IPS-18c (cell line): ENCODE measurements around the gene NEU2.
"Not testable (repeated sequence)": the region's sequence is repeated elsewhere in the genome, so short reads cannot be mapped to it uniquely, and the experiment has no call there.

Experiments used
- H3K4me3 ChIP-seq: 2 replicates; pipeline ENCODE4 v1.7.0; 2013; ENCODE audit warnings: low read depth, mild to moderate bottlenecking, low read length, moderate library complexity; ENCODE audit not compliant: insufficient read depth
- H3K9me3 ChIP-seq: one replicate; pipeline ENCODE4 v1.6.1; 2013; ENCODE audit warnings: mild to moderate bottlenecking, low read length, moderate library complexity; ENCODE audit not compliant: control insufficient read depth, insufficient read depth

NEU2 gene

DNA sequence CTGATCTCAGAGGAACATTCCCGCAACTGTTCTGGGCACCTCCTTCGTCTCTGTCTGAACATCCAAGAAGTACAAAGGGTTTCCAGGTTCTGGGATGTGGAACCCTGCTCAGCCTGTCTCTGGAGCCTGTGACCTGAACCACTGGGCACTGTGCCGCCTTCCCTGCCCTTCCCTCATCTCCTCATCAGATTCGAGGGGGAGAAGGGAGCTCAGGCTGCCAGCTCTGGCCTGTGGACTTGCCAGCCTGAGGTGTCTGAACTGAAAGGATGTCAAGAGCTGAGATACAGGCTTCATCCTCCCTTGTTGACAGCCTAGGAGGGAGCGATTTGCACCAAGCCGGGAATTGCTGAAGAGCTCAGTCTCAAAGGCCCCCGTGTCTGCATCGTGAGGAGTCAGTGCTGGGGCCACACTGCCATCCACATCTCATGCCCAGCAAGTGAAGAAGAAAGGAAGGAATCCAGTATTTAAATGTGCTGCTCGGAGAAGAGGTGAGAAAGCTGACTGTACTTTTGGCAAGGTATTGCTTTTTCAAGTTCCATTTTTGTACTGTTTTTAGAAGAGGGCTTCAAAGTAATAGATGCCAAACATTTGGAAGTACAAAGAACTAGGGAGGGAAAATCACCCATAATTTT is 12.6 kb downstream of the NEU2 start:
- H3K4me3 ChIP-seq: no peak overlapping the region

DNA sequence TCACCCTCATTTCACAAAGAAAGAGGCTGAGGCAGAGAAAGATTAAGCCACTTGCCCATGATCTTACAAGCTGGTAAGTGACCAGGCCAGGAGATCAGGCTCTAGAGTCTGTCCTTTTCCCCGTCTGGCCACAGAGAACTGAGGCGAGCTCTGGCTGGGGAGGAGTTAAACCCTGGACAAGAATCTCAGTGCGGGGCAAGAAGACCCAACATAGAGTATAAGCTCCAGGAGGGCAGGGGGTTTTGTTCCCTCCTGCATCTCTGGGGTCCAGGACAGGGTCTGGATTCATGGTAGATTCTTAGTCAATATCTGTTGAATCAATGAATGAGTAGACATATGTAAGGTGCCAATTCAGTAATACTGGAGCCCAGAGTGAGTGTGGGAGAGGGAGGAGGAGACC is 14.7 kb downstream of the NEU2 start:
- Histone ChIP-seq H3K9me3 (no peaks in the 10 kb centered on the region), H3K4me3 (no peak overlapping the region)

More for the DNA sequence above, 12.6 kb downstream of the NEU2 start:
- no peaks in the 10 kb centered on the region for H3K9me3 ChIP-seq

DNA sequence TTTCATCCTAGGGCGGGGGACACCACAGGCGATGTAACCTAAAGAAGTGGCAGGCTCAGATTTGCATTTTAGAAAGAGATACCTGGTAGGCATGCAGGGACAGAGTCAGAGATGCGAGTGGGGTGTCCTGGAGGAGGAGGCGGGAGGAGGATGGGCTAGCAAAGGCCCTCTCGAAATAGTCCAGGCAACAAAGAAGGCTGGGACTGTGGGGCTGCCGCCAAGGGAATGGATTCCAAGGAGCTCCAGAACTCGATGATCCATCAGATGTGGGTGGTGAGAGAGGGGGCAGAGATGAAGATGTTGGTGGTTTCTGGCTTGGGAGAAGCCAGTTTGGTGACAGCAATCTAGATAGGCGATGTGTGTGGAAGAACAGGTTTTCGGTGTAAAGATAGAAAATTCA is 15.2 kb downstream of the NEU2 start:
- H3K9me3 ChIP-seq: no peaks in the 10 kb centered on the region
- no peak overlapping the region for H3K4me3 ChIP-seq

DNA sequence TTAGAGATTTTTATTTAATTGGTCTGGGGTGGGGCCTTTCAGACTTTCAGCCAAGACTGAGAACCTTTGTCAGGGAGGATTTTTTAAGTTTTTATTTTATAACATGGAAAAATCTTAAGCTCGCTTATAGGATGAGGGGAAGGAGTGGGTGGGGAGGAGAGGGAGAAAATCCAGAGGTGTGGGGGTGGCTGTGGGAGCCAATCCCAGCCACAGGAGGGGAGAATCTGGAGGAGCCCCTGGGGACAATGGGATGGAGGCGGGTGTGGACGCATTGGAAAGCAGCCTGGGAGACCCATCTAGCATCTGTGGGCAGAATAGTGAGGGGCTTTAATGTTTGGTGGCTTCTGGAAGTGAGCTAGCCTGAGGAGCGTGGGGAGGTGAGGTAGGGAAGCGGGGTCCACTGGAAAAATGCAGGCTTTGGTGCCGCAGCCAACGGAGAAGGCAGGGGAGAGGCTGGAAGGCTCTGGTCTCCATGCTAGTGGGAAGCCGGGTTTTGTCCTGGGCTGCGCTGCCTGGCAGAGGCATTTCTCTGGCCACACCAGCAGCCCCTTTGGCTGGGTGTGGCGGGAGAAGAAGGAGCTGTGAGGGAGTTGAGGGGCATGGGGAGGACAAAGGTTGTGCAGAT is 16.2 kb downstream of the NEU2 start:
- Histone ChIP-seq H3K9me3 (no peaks in the 10 kb centered on the region), H3K4me3 (no peak overlapping the region)

DNA sequence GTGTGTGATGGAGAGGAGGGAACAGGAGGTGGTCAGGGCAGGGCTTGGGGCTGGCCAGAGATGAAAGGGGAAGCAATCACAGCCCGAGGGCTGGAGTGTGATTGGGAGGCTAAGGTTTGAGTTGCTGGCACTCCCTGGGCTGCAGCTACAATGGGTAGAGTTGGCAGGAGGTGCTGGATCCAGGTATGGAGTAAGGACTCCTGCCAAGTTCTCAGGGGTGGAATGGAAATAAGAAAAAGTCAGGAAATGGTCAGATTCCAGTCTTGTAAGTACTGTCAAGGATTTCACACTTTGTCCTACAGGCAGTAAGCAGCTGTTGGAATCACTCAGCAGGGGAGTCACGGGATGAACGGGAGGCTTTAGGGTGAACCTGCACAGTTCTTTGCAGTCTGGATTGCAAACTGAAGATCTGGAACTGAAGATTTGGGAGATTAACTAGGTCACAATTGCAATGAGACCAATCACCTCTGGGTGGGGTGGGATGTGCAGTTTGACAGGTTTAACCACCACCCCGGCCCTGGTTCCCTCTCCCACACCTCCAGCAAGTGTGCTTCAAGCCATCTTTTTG is 16.8 kb downstream of the NEU2 start:
- H3K4me3 ChIP-seq: no peak overlapping the region
- no peaks in the 10 kb centered on the region for H3K9me3 ChIP-seq

DNA sequence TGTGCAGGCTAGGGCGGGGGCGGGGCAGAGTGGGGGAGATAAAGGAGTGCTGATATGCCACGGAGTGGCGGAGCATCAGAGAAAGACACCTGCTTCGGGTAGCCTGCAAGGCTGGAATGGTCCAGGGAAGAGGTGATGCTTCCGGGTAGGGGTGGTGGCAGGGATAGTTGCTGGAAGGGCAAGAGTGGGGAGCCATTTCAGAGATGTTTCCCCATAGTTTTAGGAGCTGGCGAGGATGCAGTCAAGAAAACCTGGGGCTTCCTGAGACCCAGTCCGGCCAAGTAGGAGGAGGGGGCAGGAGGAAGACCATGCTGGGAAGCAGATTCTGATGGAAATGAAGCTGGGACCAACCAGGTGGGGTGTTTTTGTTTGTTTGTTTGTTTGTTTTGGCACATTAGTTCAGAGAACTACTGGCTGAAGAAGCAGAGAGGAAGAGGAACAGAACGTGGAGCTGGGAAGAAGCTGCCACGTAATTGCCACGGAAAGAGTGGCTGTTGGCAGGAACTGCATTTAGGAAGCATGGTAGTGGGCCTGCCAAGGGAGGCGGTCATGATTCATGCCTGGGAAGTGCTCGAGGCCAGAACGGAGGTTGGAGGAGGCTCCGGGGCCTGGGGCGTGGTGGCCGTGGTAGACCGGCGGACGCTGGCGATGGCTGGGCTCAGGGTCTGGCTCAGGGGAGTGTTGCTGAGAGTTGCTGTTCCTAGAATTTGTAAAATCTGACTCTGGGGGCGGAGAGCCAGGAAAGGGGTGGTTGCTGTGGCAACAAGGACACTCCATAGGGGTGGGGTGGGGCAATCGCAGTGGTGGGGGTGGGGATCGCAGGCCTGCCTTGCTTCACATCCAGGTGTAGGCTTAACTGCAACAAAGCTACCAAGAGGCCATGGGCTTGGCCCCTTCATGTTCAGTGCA is 19.0 kb downstream of the NEU2 start:
- peak overlapping the region; percentile 25 for H3K4me3 ChIP-seq
- H3K9me3 ChIP-seq: no peaks in the 10 kb centered on the region

DNA sequence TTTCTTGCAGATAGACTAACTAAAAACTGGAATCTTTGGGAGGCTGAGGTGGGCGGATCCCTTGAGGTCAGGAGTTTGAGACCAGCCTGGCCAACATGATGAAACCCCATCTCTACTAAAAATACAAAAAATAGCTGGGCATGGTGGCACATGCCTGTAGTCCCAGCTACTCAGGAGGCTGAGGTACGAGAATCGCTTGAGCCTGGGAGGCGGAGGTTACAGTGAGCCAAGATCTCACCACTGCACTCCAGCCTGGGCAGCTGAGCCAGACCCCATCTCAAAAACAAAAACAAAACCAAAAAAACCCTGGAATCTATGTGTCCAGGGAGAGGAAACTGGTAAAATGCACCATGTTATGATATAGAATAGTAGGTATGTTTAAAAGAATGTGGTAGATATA is 20.0 kb downstream of the NEU2 start:
- H3K9me3 ChIP-seq: not testable (repeated sequence)
- 0 out of 2 replicates have a peak overlapping the region, but pooled peaks have one; percentile 25 for H3K4me3 ChIP-seq

DNA sequence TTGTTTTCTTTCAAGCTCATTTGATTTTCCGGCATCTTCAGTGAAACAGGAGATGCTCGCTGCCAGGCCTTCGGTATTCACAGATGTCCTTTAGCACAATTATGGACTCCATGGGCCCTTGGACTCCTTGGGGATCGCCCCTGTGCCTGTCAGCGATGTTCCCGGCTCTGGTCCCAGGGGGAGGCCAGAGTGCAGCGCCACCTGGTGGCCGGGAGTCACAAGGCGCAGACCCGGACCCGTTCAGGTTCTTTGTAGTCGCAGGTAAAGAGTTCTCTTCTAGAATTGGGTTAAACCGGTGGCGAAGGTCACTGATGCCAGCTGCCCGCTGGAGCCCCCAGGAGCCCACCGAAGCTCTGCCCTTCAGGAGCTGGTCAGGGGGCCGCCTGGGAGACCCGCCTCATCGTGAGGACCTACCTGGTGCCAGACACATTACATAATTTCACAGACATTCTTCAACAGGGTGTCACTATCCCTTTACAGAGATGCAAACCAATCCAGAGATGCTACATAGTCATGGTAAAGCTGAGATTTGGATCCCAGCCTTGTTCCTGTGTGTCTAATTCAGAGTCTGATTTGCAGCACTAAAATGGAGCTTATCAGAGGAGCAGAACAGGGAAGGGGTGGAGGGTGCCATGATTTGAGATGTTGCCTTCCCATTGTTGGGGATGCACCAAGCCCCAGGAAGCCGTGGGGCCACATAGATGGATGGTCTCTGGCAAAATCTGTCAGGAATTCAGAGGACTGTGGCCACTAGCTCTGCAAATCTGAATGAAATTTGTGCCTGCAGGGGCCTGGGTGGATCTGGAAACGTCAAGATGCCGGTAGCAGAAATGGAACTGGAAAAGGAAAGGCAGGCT is 21.7 kb downstream of the NEU2 start:
- Histone ChIP-seq H3K4me3 (no peak overlapping the region), H3K9me3 (no peaks in the 10 kb centered on the region)

DNA sequence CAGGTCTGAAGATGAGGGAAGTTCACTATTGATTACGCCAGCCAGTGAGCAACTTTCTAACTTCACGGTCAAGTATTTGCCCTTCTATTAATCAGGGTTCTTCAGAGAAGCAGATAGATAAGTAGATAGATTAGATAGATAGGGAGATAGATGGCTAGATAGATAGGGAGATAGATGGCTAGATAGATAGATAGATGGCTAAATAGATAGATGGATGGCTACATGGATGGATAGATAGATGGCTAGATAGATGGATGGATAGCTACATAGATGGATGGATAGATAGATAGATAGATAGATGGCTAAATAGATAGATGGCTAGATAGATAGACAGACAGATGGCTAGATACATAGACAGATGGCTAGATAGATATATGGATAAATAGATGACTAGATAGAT is 22.9 kb downstream of the NEU2 start:
- Histone ChIP-seq H3K9me3 (no peaks in the 10 kb centered on the region), H3K4me3 (no peak overlapping the region)

DNA sequence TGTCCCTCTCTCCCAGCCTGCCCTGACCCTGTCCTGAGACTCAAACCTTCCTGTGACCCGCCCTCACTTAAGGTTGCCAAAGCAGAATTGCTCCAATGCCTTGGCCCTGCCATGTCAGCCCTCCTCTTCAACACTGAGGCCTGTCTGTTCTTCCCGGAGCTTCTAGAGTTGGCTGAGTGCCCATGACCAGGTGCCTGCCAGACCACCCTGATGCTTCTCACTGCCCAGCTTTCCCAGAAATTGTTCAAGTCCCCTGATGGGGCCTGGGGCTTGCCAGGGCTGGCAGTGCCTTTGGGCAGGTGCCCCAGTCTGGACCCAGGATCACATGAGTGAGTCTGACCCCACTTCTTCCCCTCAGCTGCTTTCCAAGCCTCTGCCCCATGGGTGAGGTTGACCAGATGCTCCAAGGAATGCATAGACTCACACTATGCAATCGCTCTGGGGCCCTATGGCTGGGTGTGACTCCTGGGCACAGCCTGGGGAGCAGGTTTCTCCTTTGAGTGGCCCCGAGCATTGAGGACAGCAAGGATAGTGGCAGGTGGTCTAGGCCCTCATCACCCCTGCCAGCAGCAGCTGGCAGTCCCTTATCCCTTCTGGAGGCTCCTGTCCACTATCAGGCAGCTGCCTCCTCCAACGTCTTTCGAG is 24.6 kb downstream of the NEU2 start:
- no peak overlapping the region for H3K4me3 ChIP-seq
- no peaks in the 10 kb centered on the region for H3K9me3 ChIP-seq

DNA sequence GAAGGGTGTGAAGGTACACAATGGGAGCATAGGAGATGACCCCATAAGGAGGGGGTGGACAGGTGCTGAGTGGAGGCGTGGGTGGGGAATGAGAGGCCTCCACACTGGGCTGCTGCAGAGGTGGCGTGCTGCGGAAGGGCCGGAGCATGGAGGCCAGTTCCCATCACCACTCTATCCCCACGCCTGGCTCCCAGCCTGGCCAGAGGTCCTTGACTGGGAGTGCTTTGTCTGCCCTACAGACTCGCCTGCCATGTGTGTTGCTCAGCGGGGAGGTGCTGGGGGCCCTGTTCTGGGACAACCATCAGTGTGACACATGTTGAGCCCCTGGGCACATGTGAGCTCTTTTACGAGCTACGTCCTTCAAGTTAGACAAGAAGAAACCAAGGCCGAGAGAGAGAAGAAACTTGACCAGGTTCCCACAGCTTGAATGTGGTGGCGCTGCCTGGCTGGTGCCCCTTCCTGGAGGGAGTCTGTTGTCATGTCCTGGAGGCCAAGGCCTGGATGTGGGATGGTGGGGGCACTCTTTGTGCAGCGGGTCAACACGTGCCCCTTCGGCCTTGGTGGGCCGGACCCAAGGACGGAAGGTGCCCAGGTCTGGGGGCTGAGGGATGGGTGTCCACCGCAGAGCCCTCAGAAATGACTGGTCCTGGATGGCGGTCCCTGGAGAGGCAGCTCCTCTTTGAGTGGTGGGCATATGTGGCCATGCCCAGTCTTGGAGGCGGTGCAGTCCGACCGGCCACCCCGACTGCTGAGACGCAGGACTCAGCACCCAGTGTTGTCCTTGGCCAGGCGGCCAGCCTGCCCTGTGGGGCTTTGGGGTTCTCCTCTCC is 26.5 kb downstream of the NEU2 start:
- Histone ChIP-seq H3K4me3 (no peak overlapping the region), H3K9me3 (no peaks in the 10 kb centered on the region)

DNA sequence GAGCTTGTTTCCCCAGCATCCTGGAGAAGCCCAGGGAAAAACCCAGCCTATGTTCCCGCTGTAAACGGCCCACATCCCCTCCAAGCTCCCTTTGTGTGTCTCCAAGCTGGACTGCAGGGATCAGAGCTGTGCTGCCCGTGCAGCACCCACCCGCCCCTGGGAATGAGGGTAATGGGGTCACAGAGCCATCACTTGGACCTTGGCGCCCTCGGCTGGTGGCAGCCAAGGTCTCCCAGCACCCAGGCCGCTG is 27.0 kb downstream of the NEU2 start:
- Histone ChIP-seq H3K9me3 (no peaks in the 10 kb centered on the region), H3K4me3 (no peak overlapping the region)

DNA sequence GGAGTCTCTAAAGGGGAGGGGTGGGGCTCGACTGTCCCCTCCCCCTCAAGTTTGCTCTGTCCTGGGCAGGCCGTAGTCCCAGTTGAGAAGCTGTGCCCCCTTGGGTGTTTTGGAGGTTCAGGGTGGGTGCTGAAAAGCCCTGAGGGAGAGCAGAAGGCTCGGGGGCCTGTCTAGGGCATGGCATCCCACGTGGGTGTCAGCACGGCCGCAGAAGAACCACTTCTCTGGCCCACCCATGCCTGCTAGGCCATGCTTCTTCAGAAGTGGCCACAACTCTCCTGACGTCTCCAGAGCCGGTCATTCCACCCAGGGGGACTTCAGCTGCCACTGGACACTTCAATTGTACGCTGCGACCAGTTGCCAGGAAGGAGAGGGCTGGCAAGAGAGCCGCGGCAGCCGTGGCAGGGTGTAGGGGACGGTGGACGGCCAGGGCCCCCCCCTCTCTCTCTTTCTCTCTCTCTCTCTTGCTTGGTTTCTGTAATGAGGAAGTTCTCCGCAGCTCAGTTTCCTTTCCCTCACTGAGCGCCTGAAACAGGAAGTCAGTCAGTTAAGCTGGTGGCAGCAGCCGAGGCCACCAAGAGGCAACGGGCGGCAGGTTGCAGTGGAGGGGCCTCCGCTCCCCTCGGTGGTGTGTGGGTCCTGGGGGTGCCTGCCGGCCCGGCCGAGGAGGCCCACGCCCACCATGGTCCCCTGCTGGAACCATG is 27.5 kb downstream of the NEU2 start, which contains the start of gene INPP5D:
Gene INPP5D, plus strand, starts transcription at position 546 of the 704 bp plus-strand sequence. Its CDS starts 137 bp downstream, at position 683.
- no peaks in the 10 kb centered on the region for H3K9me3 ChIP-seq
- H3K4me3 ChIP-seq: no peak within 1 kb of the TSS

DNA sequence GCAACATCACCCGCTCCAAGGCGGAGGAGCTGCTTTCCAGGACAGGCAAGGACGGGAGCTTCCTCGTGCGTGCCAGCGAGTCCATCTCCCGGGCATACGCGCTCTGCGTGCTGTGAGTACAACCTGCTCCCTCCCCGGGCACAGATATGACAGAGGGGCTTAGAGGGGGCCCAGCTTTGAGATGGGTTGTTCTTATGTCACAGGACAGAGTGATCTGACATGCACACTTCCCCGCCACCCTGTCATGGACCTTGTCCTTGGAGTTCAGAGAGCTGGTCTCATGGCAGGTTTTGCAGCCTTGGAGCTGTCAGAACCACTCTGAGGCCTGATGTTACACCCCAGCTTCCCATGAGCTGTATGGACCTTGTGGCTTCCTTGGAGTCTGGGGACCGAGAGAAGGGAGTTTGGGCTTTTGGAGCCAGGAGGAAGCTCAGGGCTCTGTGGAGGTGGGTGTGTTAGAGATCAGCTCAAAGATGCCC is 28.1 kb downstream of the NEU2 start:
- Histone ChIP-seq H3K9me3 (no peaks in the 10 kb centered on the region), H3K4me3 (no peak overlapping the region)

DNA sequence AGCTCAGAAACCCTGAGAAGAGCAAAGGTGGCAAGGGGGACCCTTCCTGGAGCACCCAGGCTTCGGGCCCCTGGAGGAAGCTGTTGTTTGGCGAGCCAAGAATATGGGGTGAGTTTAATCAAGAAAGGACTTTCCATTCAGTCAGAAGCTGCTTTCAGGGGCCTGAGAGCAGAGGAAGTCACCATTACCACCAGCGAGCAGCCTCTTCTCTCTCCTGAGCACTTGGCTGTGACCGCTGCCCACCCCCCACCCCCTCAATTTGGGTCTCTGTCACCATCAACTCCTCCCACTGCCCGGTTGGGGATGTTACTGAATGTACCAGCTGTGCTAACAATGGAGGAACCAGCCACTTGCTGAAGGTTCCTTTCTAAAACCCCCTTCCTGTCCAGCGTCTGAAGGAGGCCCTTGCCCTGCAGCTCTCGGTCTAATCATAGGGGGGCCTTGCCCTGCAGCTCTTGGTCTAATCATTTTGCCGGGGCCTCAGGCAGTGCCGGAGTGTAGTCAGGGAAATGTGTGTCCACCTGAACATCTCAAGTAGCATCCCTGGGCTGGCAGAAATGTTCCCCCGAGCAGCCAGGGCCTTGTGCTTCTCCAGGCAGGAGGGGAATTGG is 28.6 kb downstream of the NEU2 start:
- Histone ChIP-seq H3K4me3 (no peak overlapping the region), H3K9me3 (no peaks in the 10 kb centered on the region)
